Stimulated activated CD4-positive, alpha-beta T cell treated with anti-CD3 and anti-CD28 coated beads, TNF-alpha, amount 100 ng/mL, for 24 hours (primary cell): ENCODE data around the gene GOLGA5.

ENCODE experiments used
- DNase-seq, 3 experiments: peaks; one replicate each; pipeline ENCODE4 v3.0.0-alpha.2; 2020; ENCODE audit warnings: low read depth in 3 of 3

The GOLGA5 gene

GRCh38 chr14:92880851-92881250 lies 86.7 kb downstream of the GOLGA5 start:
- DNase-seq = no peak

- DNase-seq = no peak
Observed at GRCh38 chr14:92883066-92883465, 89.0 kb downstream of the GOLGA5 start.

GRCh38 chr14:92884410-92884809 lies 90.3 kb downstream of the GOLGA5 start:
- no peak for DNase-seq

- DNase-seq = no peak
Observed at GRCh38 chr14:92885279-92886061, 91.4 kb downstream of the GOLGA5 start.

- DNase-seq = no peak
Observed at GRCh38 chr14:92886337-92886736, 92.2 kb downstream of the GOLGA5 start.

GRCh38 chr14:92887157-92887556 lies 93.1 kb downstream of the GOLGA5 start:
- no peak for DNase-seq

- DNase-seq = no peak
Observed at GRCh38 chr14:92888896-92889295, 94.8 kb downstream of the GOLGA5 start.
